Endothelial cell of umbilical vein (primary cell): ENCODE data around the gene GMPPA. TPM values are rescaled to one million over a fixed set of nuclear protein-coding genes. Genes with fewer than 3 reads are reported as not detected.

Experiments used
- BruUV-seq: library from RNA; stranded (reverse); fragments of 400-500 nt; replicated peaks from 2 replicates; lab custom pipeline; 2021; lab: Mats Ljungman, UMichigan
- CTCF ChIA-PET: fragments of 300-600, 350-600 bp; sonication (Branson Sonifier 250); formaldehyde crosslinking; loops from one replicate; lab custom pipeline; 2021; ENCODE audit warnings: antibody characterized with exemption, inconsistent platforms; lab: Charles Lee
- POLR2A ChIA-PET: fragments of 300-600, 350-600 bp; sonication (Branson Sonifier 250); formaldehyde crosslinking; loops from one replicate; lab custom pipeline; 2021; ENCODE audit warnings: antibody characterized with exemption, inconsistent platforms; lab: Charles Lee
- DNase-seq: peaks from one replicate; pipeline ENCODE4 v3.0.0-alpha.2; 2011; ENCODE audit warnings: low read depth, low spot score
- FAIRE-seq: peaks from 2 replicates; lab custom pipeline; 2011; peaks lifted over from hg19 to GRCh38; lab: Jason Lieb, UNC
- H2AFZ ChIP-seq: 2 replicates; pipeline ENCODE4 v1.6.0; 2012; ENCODE audit warnings: low read depth, low read length, control low read depth, inconsistent platforms
- H3K27ac ChIP-seq: 2 replicates; pipeline ENCODE4 v1.5.1; 2011; ENCODE audit warnings: low read depth, mild to moderate bottlenecking, control low read depth, low read length, moderate library complexity; ENCODE audit not compliant: insufficient read depth
- H3K27me3 ChIP-seq, 2 experiments: 2 replicates each; pipeline versions ENCODE4 v1.6.0 to v1.6.1; 2011; ENCODE audit warnings: low read length in 2 of 2, mixed read lengths in 1 of 2; ENCODE audit not compliant: control insufficient read depth in 2 of 2, insufficient read depth in 2 of 2
- H3K36me3 ChIP-seq, 2 experiments: 2 replicates in 1 of 2; 3 replicates in 1 of 2; pipeline ENCODE4 v1.5.1; 2011; ENCODE audit warnings: low read length in 2 of 2, mild to moderate bottlenecking in 1 of 2, moderate library complexity in 1 of 2; ENCODE audit not compliant: control insufficient read depth in 2 of 2, insufficient read depth in 2 of 2; ENCODE audit errors: extremely low read depth in 1 of 2
- H3K4me1 ChIP-seq: 3 replicates; pipeline ENCODE4 v1.5.1; 2011; ENCODE audit warnings: mild to moderate bottlenecking, low read length; ENCODE audit not compliant: control insufficient read depth, insufficient read depth; ENCODE audit errors: extremely low read depth
- H3K4me2 ChIP-seq: 2 replicates; pipeline ENCODE4 v1.6.1; 2011; ENCODE audit warnings: low read length, control low read depth, mixed read lengths; ENCODE audit not compliant: insufficient read depth
- H3K4me3 ChIP-seq, 3 experiments: fragments of 200-600 bp in 1 of 3; sonication (generic), shearing (Covaris generic) in 1 of 3; replicated peaks in 1 of 3; 2 replicates each; pipeline ENCODE4 v1.5.1; 2011 to 2016; ENCODE audit warnings: control low read depth in 3 of 3, low read length in 3 of 3, mild to moderate bottlenecking in 2 of 3, inconsistent platforms in 1 of 3, low read depth in 1 of 3, moderate library complexity in 1 of 3; ENCODE audit not compliant: insufficient read depth in 1 of 3
- H3K79me2 ChIP-seq: 2 replicates; pipeline ENCODE4 v1.6.0; 2012; ENCODE audit warnings: low read length, inconsistent platforms; ENCODE audit not compliant: control insufficient read depth, insufficient read depth
- H3K9ac ChIP-seq: replicated peaks from 2 replicates; pipeline ENCODE3; 2011; ENCODE audit warnings: low read length, control low read depth; ENCODE audit not compliant: insufficient read depth; ENCODE audit errors: extremely low read depth
- H3K9me1 ChIP-seq: replicated peaks from 3 replicates; pipeline ENCODE4 v1.6.0; 2011; ENCODE audit warnings: mild to moderate bottlenecking, low read length; ENCODE audit not compliant: control insufficient read depth, insufficient read depth; ENCODE audit errors: extremely low read depth
- H3K9me3 ChIP-seq: replicated peaks from 2 replicates; pipeline ENCODE4 v1.5.1; 2012; ENCODE audit warnings: low read length, inconsistent platforms; ENCODE audit not compliant: control insufficient read depth, insufficient read depth
- H4K20me1 ChIP-seq: replicated peaks from 2 replicates; pipeline ENCODE3; 2011; ENCODE audit warnings: mild to moderate bottlenecking, low read length; ENCODE audit not compliant: control insufficient read depth, insufficient read depth; ENCODE audit errors: extremely low read depth
- CTCF ChIP-seq, 2 donors: IDR thresholded peaks; 1 replicate in 1 of 2; 2 replicates in 1 of 2; pipeline ENCODE4 v1.5.1; 2011; ENCODE audit warnings: low read length in 2 of 2, mild to moderate bottlenecking in 2 of 2, moderate library complexity in 2 of 2, control low read depth in 1 of 2, inconsistent platforms in 1 of 2, low read depth in 1 of 2; ENCODE audit not compliant: insufficient read depth in 1 of 2; ENCODE audit errors: extremely low read depth in 1 of 2
- EZH2 ChIP-seq: IDR thresholded peaks from 2 replicates; pipeline ENCODE4 v1.6.1; 2012; ENCODE audit warnings: borderline replicate concordance, low read depth, mild to moderate bottlenecking, moderate library complexity, low read length, inconsistent platforms; ENCODE audit not compliant: severe bottlenecking
- FOS ChIP-seq: IDR thresholded peaks from 2 replicates; pipeline ENCODE4 v1.6.1; 2011; ENCODE audit warnings: mild to moderate bottlenecking, low read length, moderate library complexity, borderline replicate concordance; ENCODE audit not compliant: insufficient read depth
- GATA2 ChIP-seq: IDR thresholded peaks from 2 replicates; pipeline ENCODE4 v1.7.0; 2011; ENCODE audit warnings: low read depth, mild to moderate bottlenecking, moderate library complexity, mixed read lengths, low read length; ENCODE audit not compliant: insufficient read length, insufficient read depth
- JUN ChIP-seq: IDR thresholded peaks from 2 replicates; pipeline ENCODE4 v1.6.1; 2011; ENCODE audit warnings: borderline replicate concordance, low read depth; ENCODE audit not compliant: insufficient read length, insufficient read depth
- MAX ChIP-seq: IDR thresholded peaks from 2 replicates; pipeline ENCODE4 v1.6.1; 2011; ENCODE audit not compliant: insufficient read depth, insufficient read length
- MYC ChIP-seq: IDR thresholded peaks from one replicate; pipeline ENCODE4 v1.6.1; 2011; ENCODE audit warnings: mild to moderate bottlenecking, low read depth, low read length
- POLR2A ChIP-seq: IDR thresholded peaks from 2 replicates; pipeline ENCODE4 v1.6.1; 2012; ENCODE audit warnings: low read depth, mild to moderate bottlenecking, control low read depth, low read length
- POLR2AphosphoS5 ChIP-seq: IDR thresholded peaks from 2 replicates; pipeline ENCODE4 v1.6.1; 2012; ENCODE audit warnings: low read depth, mild to moderate bottlenecking, control low read depth, low read length, moderate library complexity; ENCODE audit not compliant: insufficient read depth
- dilution Hi-C: fragments of 300-500 bp; cut with MboI; formaldehyde crosslinking; loops from one replicate; pipeline ENCODE4 v1.15.0; 2019; ENCODE audit warnings: low sequenced_read_pairs; ENCODE audit not compliant: extremely low pct_ligation_motif_present
- intact Hi-C: fragments of 100-400 bp; cut with micrococcal nuclease; formaldehyde crosslinking; loops from one replicate; pipeline ENCODE4 v1.10.0; 2022
- polyA plus RNA-seq, 4 experiments: library from polyadenylated mRNA; depleted of rRNA in 3 of 4; stranded (reverse) in 3 of 4; unstranded in 1 of 4; fragments of >200 nt; gene quantifications; 2 replicates each; pipeline versions ENCODE4 v1.2.1 to v1.2.3, GENCODE V29; 2011 to 2012; ENCODE audit warnings: missing spikeins in 1 of 4
- total RNA-seq: library from RNA; stranded (reverse); gene quantifications from 2 replicates; pipeline ENCODE4 v1.2.3, GENCODE V29; 2021

GMPPA gene
- total and polyA plus RNA-seq, 2 donors (not counting 3 experiments of a cell fraction or from before 2014, with no cell fraction given), result 39.1 to 104 TPM

DNA sequence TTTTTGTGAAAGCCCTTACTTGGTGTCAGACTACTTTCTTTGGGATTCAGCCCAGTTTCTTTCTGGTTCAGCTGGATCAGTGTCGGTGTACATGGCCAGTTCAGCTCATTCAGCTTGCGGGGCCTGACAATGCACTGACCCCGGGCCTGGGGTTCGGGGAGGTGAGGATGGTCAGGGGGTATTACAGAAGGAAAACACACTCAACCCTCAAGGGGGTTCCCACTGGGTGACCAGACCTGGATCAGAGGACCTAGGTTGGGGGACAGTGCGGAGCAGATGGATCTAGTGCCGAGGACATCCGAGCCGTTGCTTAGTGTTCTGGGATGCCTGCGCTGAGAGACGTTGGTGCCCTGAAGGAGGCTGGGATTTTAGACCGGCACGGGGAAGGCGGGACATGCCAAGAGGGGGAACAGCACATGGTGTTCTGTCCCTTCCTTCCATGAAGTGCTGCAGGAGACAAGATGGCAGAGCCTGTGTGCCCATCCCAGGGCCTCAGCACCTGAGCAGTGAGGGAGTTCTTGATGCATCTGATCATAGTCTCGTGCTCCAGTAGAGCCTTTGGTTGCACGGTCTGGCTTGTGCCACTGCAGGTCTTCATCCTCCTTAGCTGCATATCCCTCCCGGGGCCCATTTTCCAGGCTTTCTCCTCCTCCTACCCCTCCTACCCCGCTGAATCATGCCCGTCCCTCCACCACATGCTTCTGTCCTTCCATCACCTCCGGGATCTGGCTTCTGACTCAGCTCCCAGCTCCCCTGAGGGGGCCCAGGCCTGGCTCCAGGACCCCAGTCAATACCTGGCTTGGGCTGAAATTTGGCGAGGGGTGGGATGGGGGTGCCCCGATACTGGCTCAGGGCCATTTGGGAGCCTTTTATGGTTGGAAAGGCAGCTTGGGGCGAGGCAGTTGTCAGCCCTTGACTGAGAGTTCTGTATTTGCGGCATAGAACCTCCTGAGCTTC is 46.1 kb upstream of the GMPPA start:
- no peaks in the 10 kb centered on the region for H3K9me1 ChIP-seq
- peaks cover 0 to 1% of the 10 kb centered on the region in 2 experiments for H3K27me3 ChIP-seq
- CTCF ChIA-PET, result interaction anchor here (0.6 to 8.2 kb wide), 5 partner anchors 11 to 79 kb away, joined by 3 to 181 read pairs (median 6); no protein-coding TSS in a partner anchor
- no peak overlapping the region for H3K4me3 ChIP-seq
- H4K20me1 ChIP-seq, result no peaks in the 10 kb centered on the region
- TF ChIP-seq JUN (no peak), MYC (no peak), EZH2 (no peak), POLR2AphosphoS5 (no peak), POLR2A (no peak), FOS (no peak), GATA2 (no peak), MAX (no peak), CTCF (IDR thresholded peaks at IDR 0.05; ENCODE audit: extremely low read depth in 1 of 2, insufficient read depth in 1 of 2, low read depth in 1 of 2, low read length in 2 of 2) (no peak)
- H2AFZ ChIP-seq, result no peak overlapping the region
- no peak overlapping the region for H3K27ac ChIP-seq
- no TSS peak for BruUV-seq
- no peak overlapping the region for H3K4me2 ChIP-seq
- no peaks in the 10 kb centered on the region for H3K79me2 ChIP-seq
- H3K36me3 ChIP-seq, result no peaks in the 10 kb centered on the region
- FAIRE-seq (no peak), DNase-seq (no peak)
- intact Hi-C loops, result no loop called here
- no peaks in the 10 kb centered on the region for H3K4me1 ChIP-seq
- dilution Hi-C loops, result no loop called here
- no peak overlapping the region for H3K9ac ChIP-seq
- POLR2A ChIA-PET, result no interaction called here
- no peaks in the 10 kb centered on the region for H3K9me3 ChIP-seq
